Mucosa of rectum (tissue), 2 donors: Measurements from ENCODE around the gene LDLRAD3.
"Not testable (repeated sequence)": the region's sequence is repeated elsewhere in the genome, so short reads cannot be mapped to it uniquely, and the experiment has no call there.

ENCODE experiments used
- H3K27ac ChIP-seq, 2 donors: one replicate each; pipeline ENCODE4 v1.7.0; 2013; ENCODE audit warnings: inconsistent platforms in 2 of 2, low read depth in 2 of 2, low read length in 2 of 2
- H3K27me3 ChIP-seq, 2 donors: one replicate each; pipeline ENCODE4 v1.7.0; 2013; ENCODE audit warnings: low read length in 2 of 2; ENCODE audit not compliant: control insufficient read depth in 2 of 2, insufficient read depth in 2 of 2
- H3K36me3 ChIP-seq, 2 donors: one replicate each; pipeline ENCODE4 v1.7.0; 2013; ENCODE audit warnings: low read length in 2 of 2; ENCODE audit not compliant: control insufficient read depth in 2 of 2, insufficient read depth in 2 of 2
- H3K4me1 ChIP-seq, 2 donors: one replicate each; pipeline ENCODE4 v1.7.0; 2013; ENCODE audit warnings: low read length in 2 of 2, mild to moderate bottlenecking in 1 of 2; ENCODE audit not compliant: control insufficient read depth in 2 of 2, insufficient read depth in 2 of 2
- H3K4me3 ChIP-seq, 2 donors: one replicate each; pipeline ENCODE4 v1.7.0; 2013; ENCODE audit warnings: low read length in 2 of 2
- H3K9ac ChIP-seq, 2 donors: one replicate each; pipeline ENCODE4 v1.7.0; 2013; ENCODE audit warnings: low read length in 2 of 2, low read depth in 1 of 2, mild to moderate bottlenecking in 1 of 2
- H3K9me3 ChIP-seq, 2 donors: one replicate each; pipeline ENCODE4 v1.7.0; 2013; ENCODE audit warnings: low read length in 2 of 2; ENCODE audit not compliant: control insufficient read depth in 2 of 2
- donor health status: healthy.
- donor health status: Normal muscosa, but diverticular disease.

LDLRAD3 gene

DNA sequence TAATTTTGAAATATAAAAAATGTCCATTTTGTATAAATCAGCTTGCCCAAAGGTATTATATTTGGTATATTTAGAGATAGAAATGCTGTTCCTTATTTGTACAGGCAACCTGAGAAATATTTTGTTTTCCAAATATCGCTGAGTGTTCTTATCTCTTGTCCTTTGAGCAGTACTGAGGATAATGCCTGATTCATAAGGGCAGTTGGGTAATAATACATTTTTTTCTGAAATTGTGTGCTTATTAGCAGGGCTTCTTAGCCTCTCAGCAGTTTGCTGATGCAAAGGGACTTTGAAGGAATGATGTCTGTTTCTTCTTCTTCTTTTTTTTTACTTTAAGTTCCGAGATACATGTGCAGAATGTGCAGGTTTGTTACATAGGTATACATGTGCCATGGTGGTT lies 69.1 kb downstream of the LDLRAD3 start:
- Histone ChIP-seq H3K36me3 (no peaks in the 10 kb centered on the region), H3K4me1 (no peaks in the 10 kb centered on the region), H3K9me3 (no peaks in the 10 kb centered on the region), H3K27me3 (no peaks in the 10 kb centered on the region), H3K27ac (no peak overlapping the region), H3K4me3 (no peak overlapping the region), H3K9ac (no peak overlapping the region)

DNA sequence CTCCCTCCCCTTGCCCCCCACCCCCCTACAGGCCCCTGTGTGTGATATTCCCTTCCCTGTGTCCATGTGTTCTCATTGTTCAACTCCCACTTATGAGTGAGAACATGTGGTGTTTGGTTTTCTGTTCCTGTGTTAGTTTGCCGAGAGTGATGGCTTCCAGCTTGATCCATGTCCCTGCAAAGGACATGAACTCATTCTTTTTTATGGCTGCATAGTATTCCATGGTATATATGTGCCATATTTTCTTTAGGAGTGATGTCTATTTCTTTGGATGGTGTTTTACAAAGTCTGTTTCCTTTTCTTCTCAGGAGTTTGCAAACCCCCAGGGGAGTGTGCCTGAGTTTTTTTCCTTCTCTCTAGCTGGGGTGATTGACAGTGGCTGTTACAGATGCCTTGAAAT lies 69.6 kb downstream of the LDLRAD3 start:
- H3K36me3 ChIP-seq, H3K9ac ChIP-seq, H3K4me1 ChIP-seq, H3K27me3 ChIP-seq, H3K27ac ChIP-seq, H3K4me3 ChIP-seq, H3K9me3 ChIP-seq: not testable (repeated sequence)

GRCh38 chr11:36013950-36014897 lies 70.4 kb downstream of the LDLRAD3 start:
- Histone ChIP-seq H3K4me3 (no peak overlapping the region), H3K4me1 (no peaks in the 10 kb centered on the region), H3K9ac (no peak overlapping the region), H3K27ac (no peak overlapping the region), H3K27me3 (no peaks in the 10 kb centered on the region), H3K36me3 (no peaks in the 10 kb centered on the region), H3K9me3 (no peaks in the 10 kb centered on the region)

DNA sequence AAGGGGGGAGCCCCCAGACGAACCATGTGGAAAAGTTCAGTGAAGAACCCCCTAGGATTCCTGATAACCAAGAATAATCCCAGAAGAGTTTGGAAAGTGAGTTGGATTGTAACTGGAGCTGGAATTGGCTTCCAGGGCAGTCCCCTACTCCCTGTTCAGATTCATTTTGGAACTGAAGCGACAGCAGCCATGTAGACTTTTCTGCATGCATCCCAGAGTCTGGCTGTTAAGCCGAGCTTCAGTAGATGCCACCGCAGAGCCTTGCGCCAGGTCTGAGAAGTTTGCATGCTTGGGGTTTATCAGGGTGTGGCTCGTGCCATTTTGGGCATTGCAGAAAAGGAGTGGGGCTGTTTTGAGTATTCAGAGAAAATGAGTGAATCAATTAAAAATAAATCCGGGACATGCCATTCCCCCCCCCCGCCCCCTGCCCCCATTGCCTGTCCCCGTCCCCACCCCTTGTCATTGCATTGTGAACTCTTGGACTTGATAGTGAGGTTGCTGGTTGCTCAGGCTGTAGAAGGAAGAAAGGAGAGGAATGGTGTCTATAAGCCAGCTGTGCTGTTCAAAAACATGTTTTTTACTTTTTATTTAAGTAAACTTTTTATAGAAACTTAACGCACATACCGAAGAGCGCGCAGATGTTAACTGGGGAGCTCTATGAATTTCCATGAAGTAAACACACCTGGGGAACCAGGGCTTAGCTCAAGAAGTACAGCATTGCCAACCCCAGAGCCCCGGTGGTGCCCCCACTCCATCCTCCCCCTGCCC lies 71.2 kb downstream of the LDLRAD3 start:
- Histone ChIP-seq H3K27me3 (no peaks in the 10 kb centered on the region), H3K9ac (no peak overlapping the region), H3K4me1 (no peaks in the 10 kb centered on the region), H3K27ac (no peak overlapping the region), H3K9me3 (no peaks in the 10 kb centered on the region), H3K36me3 (no peaks in the 10 kb centered on the region), H3K4me3 (no peak overlapping the region)

DNA sequence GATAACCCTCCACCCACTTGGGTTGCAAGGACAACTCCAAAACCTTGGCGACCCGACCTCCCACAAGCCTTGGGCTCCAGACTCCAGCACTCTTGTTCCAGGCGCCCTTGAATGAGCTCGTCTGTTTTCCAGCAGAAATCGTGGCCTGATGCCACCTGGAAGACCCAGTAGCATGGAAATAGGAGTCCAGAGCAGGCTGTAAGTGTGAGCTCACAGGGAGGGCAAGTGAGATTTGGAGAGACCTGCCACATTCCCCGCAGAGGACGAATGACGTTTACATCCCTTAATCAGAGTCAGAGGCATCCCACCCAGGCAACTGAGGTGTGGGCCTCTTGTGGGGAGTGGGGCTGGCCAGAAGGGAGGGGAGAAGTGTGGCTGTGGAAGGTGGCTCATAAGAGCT lies 71.9 kb downstream of the LDLRAD3 start:
- Histone ChIP-seq H3K36me3 (no peaks in the 10 kb centered on the region), H3K27ac (no peak overlapping the region), H3K4me1 (no peaks in the 10 kb centered on the region), H3K9me3 (no peaks in the 10 kb centered on the region), H3K4me3 (no peak overlapping the region), H3K9ac (no peak overlapping the region), H3K27me3 (no peaks in the 10 kb centered on the region)

GRCh38 chr11:36016263-36016662 lies 72.4 kb downstream of the LDLRAD3 start:
- Histone ChIP-seq H3K4me3 (no peak overlapping the region), H3K27me3 (no peaks in the 10 kb centered on the region), H3K27ac (no peak overlapping the region), H3K9me3 (no peaks in the 10 kb centered on the region), H3K4me1 (no peaks in the 10 kb centered on the region), H3K9ac (no peak overlapping the region), H3K36me3 (no peaks in the 10 kb centered on the region)

GRCh38 chr11:36016709-36017108 lies 72.8 kb downstream of the LDLRAD3 start:
- Histone ChIP-seq H3K36me3 (no peaks in the 10 kb centered on the region), H3K9ac (no peak overlapping the region), H3K4me1 (no peaks in the 10 kb centered on the region), H3K4me3 (no peak overlapping the region), H3K27ac (no peak overlapping the region), H3K27me3 (no peaks in the 10 kb centered on the region), H3K9me3 (no peaks in the 10 kb centered on the region)

- no peaks in the 10 kb centered on the region for H3K36me3 ChIP-seq
- no peak overlapping the region for H3K9ac ChIP-seq
- H3K27me3 ChIP-seq = no peaks in the 10 kb centered on the region
- H3K4me1 ChIP-seq = no peaks in the 10 kb centered on the region
- no peaks in the 10 kb centered on the region for H3K9me3 ChIP-seq
- H3K27ac ChIP-seq = no peak overlapping the region
- H3K4me3 ChIP-seq = no peak overlapping the region
These were observed 75.2 kb downstream of the LDLRAD3 start for GRCh38 chr11:36019005-36019596.

DNA sequence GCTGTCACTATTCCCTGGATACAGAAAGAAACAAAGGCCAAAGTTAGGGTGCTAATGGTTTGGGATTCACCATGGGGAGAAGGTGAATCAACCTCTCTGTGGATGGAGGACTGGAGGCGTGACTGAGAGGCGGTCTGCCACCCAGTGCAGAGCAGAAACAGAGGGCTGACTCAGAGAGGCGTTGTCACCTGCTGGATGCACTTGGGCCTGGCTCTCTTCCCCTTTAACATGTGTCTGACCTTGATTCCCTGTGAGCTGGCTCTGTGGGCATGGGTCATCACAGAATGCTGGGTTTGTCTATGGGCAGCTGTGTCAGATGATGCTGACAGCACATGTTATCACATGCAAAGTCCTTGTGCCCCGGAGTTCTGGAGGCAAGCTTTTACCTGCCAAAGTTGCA lies 75.9 kb downstream of the LDLRAD3 start:
- H3K27ac ChIP-seq = no peak overlapping the region
- H3K4me3 ChIP-seq = no peak overlapping the region
- H3K27me3 ChIP-seq = no peaks in the 10 kb centered on the region
- no peaks in the 10 kb centered on the region for H3K36me3 ChIP-seq
- no peaks in the 10 kb centered on the region for H3K9me3 ChIP-seq
- no peaks in the 10 kb centered on the region for H3K4me1 ChIP-seq
- H3K9ac ChIP-seq = no peak overlapping the region

- no peak overlapping the region for H3K9ac ChIP-seq
- no peak overlapping the region for H3K4me3 ChIP-seq
- H3K9me3 ChIP-seq = no peaks in the 10 kb centered on the region
- H3K27me3 ChIP-seq = no peaks in the 10 kb centered on the region
- no peak overlapping the region for H3K27ac ChIP-seq
- no peaks in the 10 kb centered on the region for H3K36me3 ChIP-seq
- H3K4me1 ChIP-seq = no peaks in the 10 kb centered on the region
These were observed 79.0 kb downstream of the LDLRAD3 start for GRCh38 chr11:36022882-36023281.
